Stimulated activated CD4-positive, alpha-beta T cell treated with anti-CD3 and anti-CD28 coated beads, Interleukin-1b, Interleukin-23, amount 100 ng/mL, for 48 hours (primary cell): ENCODE data around the gene CSN3.
"Not testable (repeated sequence)": the region's sequence is repeated elsewhere in the genome, so short reads cannot be mapped to it uniquely, and the experiment has no call there.

ENCODE experiments used
- DNase-seq: peaks from one replicate; pipeline ENCODE4 v3.0.0-alpha.2; 2020

CSN3 gene

DNA sequence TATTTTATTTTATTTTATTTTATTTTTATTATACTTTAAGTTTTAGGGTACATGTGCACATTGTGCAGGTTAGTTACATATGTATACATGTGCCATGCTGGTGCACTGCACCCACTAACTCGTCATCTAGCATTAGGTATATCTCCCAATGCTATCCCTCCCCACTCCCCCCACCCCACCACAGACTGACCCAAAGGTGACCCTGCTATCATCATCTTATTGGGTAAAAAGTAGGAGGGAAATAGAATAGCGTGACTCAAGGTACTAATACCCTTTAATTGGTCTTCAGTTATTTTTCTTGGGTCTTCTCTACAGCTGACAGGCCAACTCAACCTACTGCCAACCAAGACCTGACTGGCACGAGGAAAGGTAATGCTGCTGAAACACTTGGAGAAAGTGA, at the start of gene CSN3:
Gene CSN3, plus strand, starts transcription at position 301 of the 400 bp plus-strand sequence. CDS start 2,223 bp downstream, outside the sequence.
- not testable (repeated sequence) for DNase-seq

GRCh38 chr4:70192895-70193294, 49.5 kb upstream of the CSN3 start:
- no peak for DNase-seq

DNA sequence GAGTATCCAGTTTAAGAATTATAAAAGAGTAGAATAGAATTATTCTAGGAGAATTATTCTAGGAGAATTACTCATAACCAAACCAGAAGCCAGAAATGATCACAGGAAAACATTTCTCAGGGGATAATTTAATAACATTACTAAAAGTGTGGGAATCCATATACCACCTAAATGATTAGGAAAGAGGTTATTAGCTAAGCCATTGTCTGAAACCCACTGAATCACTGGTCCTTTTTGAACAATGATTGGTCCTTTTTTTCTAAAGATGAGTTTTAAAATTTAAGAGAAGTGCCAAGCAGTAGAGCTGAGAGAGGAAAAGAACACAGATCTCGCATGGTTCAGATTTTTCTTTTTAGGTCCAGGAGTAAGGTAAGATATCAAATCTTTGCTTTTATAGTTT, 47.0 kb upstream of the CSN3 start, which contains the start of gene ODAM:
Gene ODAM, plus strand, starts transcription at position 301 of the 400 bp plus-strand sequence. CDS start 819 bp downstream, outside the sequence.
- DNase-seq = no peak

DNA sequence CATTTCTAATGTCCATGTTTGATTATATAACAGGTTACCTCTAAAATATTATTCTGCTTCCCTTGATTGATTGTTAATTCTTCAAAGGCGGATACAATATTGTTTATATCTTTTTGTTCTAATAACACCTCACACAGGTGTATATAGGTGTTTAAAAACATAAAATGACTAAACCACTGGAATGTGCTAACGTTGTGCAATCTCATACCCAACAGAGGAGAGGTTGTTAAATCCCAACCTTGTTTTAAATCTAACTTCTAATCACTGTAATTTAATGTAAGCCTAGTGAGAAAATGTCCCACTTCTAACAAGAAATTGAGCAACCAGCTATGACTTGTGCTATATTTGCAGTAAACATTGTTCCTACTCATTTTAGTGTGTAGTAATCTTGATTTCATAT, 45.5 kb upstream of the CSN3 start:
- DNase-seq = no peak

DNA sequence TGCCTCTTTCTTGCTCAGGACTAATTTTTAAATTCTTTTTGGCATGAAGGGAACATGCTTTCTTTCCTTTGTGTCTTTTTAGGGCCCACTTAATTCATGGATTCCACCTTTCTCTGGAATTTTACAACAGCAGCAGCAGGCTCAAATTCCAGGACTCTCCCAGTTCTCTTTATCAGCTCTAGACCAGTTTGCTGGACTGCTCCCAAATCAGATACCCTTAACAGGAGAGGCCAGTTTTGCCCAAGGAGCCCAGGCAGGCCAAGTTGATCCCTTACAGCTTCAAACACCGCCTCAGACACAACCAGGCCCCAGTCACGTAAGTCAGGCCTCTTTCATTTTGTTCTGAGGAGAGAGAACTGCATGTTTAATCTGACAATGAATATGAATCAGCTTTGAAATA, 44.6 kb upstream of the CSN3 start:
- DNase-seq = no peak

GRCh38 chr4:70203601-70204000, 38.8 kb upstream of the CSN3 start:
- no peak for DNase-seq

DNA sequence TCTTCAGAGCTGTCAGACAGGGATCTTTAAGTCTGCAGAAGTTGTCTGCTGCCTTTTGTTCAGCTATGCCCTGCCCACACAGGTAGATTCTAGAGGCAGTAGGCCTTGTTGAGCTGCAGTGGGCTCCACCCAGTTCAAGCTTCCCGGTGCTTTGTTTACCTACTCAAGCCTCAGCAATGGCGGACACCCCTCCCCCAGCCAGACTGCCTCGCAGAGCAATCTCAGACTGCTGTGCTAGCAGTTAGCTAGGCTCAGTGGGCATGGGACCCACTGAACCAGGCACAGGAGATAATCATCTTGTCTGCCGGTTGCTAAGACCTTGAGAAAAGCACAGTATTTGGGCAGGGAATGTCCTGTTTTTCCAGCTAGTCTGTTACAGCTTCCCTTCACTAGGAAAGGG, 29.6 kb upstream of the CSN3 start:
- DNase-seq = not testable (repeated sequence)

DNA sequence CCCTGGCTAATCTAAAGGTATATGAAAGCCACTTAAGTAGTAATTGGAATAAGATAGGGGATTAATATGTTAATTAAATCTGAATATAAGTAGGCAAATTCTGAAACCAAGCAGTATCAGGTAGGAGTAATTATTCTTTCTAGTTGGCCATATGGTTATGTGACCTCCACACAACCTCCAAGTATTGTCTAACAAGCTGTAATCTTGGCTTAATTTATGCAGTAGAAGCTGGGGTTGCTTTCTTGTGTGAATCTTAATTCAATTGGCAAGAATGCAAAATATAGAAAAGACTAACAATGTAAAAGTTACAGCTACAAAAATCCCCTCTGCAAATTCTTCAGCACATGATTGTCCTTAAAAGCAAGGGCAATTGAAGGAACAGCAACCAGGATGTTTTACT, 26.3 kb upstream of the CSN3 start:
- not testable (repeated sequence) for DNase-seq

- not testable (repeated sequence) for DNase-seq
Measured at GRCh38 chr4:70216550-70216949, 25.8 kb upstream of the CSN3 start.

DNA sequence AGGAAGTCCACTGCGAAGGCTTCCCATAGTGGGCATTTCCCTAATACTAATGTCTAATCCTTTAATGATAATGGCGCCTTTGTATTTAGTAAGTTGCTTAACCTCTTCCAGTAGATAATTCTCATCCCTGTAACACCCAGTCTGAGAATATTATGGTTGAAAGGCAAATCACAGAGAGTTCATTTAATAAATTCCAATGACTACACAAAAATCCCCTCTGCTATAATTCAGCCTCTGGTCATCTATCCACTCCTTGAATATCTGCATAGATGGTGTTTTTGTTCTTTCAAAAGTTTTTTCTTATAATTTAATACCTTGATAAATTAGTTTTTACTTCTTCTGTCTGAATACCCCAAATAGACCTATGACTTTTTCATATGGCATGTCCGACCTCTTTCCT, 21.0 kb upstream of the CSN3 start:
- DNase-seq = not testable (repeated sequence)

DNA sequence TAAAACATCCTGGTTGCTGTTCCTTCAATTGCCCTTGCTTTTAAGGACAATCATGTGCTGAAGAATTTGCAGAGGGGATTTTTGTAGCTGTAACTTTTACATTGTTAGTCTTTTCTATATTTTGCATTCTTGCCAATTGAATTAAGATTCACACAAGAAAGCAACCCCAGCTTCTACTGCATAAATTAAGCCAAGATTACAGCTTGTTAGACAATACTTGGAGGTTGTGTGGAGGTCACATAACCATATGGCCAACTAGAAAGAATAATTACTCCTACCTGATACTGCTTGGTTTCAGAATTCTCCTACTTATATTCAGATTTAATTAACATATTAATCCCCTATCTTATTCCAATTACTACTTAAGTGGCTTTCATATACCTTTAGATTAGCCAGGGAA, 20.6 kb upstream of the CSN3 start:
- not testable (repeated sequence) for DNase-seq

DNA sequence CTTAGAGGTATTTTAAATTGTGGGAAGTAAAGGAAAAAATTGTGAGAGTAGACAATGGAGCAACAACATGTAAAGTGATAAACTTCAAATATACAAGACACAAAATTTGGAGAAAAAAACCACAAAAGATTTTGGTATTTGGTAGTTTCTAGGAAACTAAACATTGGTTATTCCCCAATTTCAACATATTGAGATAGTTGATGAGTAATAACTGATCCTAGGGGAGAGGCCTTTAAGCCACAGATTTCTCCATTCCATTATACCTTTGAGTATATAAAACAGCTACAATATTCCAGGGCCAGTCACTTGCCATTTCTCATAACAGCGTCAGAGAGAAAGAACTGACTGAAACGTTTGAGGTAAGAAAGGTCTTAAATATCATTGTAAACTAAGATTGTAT, 16.6 kb upstream of the CSN3 start, which contains the start of gene FDCSP:
Gene FDCSP, plus strand, starts transcription at position 301 of the 400 bp plus-strand sequence. CDS start 5,071 bp downstream, outside the sequence.
- DNase-seq = no peak

GRCh38 chr4:70236125-70236524, 6.3 kb upstream of the CSN3 start:
- DNase-seq = no peak

DNA sequence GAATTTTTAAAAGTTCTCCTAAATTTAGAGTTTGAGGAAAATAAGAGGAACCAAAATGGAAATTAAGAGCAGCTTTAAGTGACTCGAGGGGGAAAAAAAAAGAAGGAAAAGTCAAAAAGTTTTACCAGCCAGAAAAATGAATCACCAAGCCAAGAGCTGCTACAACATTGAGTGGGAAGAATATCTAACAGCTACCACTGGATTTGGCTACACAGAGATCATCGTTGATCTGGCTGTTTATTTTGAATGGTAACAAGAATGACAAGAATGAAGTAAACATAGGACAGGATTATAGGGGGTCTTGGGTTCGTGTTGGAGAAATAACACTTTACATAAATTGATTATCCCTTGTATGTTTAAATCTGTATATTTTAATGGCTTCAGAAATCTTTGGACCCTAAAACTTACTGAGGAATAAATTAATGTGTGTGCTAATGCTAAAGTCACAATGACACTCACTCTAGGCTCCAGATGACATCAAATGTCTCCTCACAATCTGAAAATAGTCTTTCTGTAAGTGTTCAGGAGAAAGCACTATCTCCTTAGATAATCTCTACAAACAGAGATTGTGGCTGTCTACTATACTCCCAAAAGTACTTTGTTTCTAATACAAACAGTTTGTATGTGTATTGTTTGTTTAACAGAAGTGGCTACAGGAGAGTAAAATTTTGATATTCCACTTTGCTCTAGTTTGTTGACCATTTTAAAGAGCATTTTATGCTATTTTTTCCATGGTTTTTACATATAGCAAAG, 3.1 kb upstream of the CSN3 start:
- DNase-seq = no peak

GRCh38 chr4:70239884-70240591, 2.4 kb upstream of the CSN3 start:
- no peak for DNase-seq

GRCh38 chr4:70243091-70243490, 694 bp downstream of the CSN3 start:
- DNase-seq = no peak

DNA sequence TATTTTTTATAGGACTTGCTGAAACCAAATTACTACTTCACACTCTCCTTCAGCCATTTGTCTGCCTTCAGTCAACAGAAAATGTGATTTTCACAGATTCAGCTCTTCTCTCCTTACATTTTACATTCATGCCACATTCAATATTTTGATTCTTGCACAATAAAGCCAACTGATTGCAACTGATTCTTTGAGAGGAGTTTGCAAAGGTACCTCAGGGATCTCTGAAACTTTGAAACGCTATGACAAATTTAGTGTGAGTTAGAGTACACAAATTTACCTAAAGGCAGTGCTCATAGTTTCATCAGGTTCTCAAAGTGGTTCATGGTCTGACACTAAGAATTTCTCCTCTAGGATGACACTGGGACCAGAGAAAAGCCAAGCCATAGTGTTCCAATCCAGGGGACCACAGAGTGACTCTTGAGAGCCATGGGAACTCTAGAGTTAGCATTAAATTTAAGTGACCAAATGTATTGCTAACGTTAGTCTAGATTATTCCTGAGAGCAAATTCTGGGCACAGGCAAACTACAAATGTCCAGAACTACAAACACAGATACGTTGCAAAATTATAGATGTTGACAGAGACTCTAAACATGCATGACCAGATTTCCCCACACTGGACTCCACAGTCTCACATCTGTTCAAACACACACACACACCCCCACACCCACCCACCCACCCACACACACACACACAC, 9.0 kb downstream of the CSN3 start:
- DNase-seq = no peak

DNA sequence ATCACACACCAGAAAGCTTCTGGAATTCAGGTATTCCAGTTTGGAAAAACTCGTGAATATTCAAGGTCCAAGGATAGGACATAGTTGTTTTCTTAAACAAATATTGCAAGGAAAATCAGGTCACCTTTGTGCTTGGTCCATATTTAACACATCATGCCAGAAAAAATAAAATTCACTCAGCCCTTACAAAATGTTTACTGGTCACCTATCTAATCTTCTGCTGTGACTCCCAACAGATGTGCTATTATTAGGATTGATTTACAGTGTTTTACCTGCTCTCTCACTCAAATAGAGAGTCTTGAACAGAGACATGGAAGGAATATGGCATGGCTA, 9.5 kb downstream of the CSN3 start:
- no peak for DNase-seq

- no peak for DNase-seq
Measured at GRCh38 chr4:70269674-70270073, 27.3 kb downstream of the CSN3 start.

DNA sequence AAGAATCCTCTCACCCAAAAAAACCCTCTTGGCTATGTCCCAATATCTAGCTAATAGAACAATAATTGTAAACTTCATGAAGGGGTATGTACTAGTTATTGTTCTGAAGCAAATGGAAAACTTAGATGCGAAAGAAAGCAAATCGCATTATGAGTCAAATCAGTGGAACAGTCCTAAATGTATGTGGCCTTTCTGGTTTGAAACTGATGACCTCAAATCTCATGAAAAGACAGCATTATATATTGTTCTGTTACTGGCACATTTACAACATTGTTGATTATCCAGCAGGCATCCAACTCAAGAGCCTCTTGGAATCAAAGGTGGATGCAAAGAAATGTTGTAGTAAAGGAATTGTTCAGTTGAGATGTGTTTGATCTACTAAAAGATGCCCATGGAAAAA, 34.7 kb downstream of the CSN3 start:
- DNase-seq = no peak

GRCh38 chr4:70280567-70280966, 38.2 kb downstream of the CSN3 start:
- no peak for DNase-seq

GRCh38 chr4:70288651-70289050, 46.3 kb downstream of the CSN3 start:
- DNase-seq = no peak

- no peak for DNase-seq
Measured at GRCh38 chr4:70291341-70291740, 48.9 kb downstream of the CSN3 start.

GRCh38 chr4:70297576-70297975, 55.2 kb downstream of the CSN3 start:
- DNase-seq = no peak
